ENCODE measurements around the gene PCDHGA1. TPM values are rescaled to one million over a fixed set of nuclear protein-coding genes. Genes with fewer than 3 reads are reported as not detected.
A peak's percentile ranks its signal among the peaks of the same experiment; 100 is the strongest.

The PCDHGA1 gene
- total and polyA plus RNA-seq, 9 of the 15 experiments (the other 6 are each of a cell fraction or from before 2014, with no cell fraction given) = 0.05 to 0.26 (median 0.18) TPM; not detected in 2

GRCh38 chr5:141524604-141525597 is 194.6 kb downstream of the PCDHGA1 start (continued):
- TF ChIP-seq NKRF (IDR thresholded peaks at IDR 0.05; ENCODE audit: borderline replicate concordance) (no peak), CEBPG (CRISPR knock-in tag; IDR thresholded peaks at IDR 0.05) (no peak), CEBPG (tag; conservative IDR thresholded peaks at IDR 0.05 in 1 of 2, IDR thresholded peaks at IDR 0.05 in 1 of 2) (no peak), YBX1 (IDR thresholded peaks at IDR 0.05) (no peak), ZNF197 (CRISPR knock-in tag; IDR thresholded peaks at IDR 0.05; ENCODE audit: low read depth) (no peak), COPS2 (conservative IDR thresholded peaks at IDR 0.05) (no peak), ZNF384 (IDR thresholded peaks at IDR 0.05; ENCODE audit: low read depth, low read length) (0 out of 2 replicates have a peak, but pooled peaks have one; percentile 22), ZNF280B (CRISPR knock-in tag; IDR thresholded peaks at IDR 0.05) (no peak), RBM34 (IDR thresholded peaks at IDR 0.05; ENCODE audit: borderline replicate concordance, insufficient read depth, low read length) (no peak), RERE (CRISPR knock-in tag; IDR thresholded peaks at IDR 0.05; ENCODE audit: borderline replicate concordance) (no peak), STAG1 (CRISPR knock-in tag; IDR thresholded peaks at IDR 0.05; ENCODE audit: borderline replicate concordance) (no peak), CEBPZ (IDR thresholded peaks at IDR 0.05; ENCODE audit: borderline replicate concordance, low read depth, low read length) (no peak), DIDO1 (tag; IDR thresholded peaks at IDR 0.05; ENCODE audit: low read depth) (no peak)

All from K562 (cell line).